CD8-positive, alpha-beta memory T cell (primary cell): Measurements from ENCODE around the gene PNMA3. TPM values are rescaled to one million over a fixed set of nuclear protein-coding genes. Genes with fewer than 3 reads are reported as not detected.
A peak's percentile ranks its signal among the peaks of the same experiment; 100 is the strongest.
"Not testable (repeated sequence)": the region's sequence is repeated elsewhere in the genome, so short reads cannot be mapped to it uniquely, and the experiment has no call there.

ENCODE experiments used
- CTCF ChIA-PET: fragments of 350-600 bp; sonication (Branson Sonifier 250); formaldehyde crosslinking; loops from one replicate; lab custom pipeline; 2021; ENCODE audit warnings: antibody characterized with exemption; lab: Charles Lee
- POLR2A ChIA-PET: fragments of 350-600 bp; sonication (Branson Sonifier 250); formaldehyde crosslinking; loops from one replicate; lab custom pipeline; 2021; ENCODE audit warnings: antibody characterized with exemption; lab: Charles Lee
- DNase-seq, 5 donors: peaks; one replicate each; pipeline versions ENCODE4 v3.0.0 to v3.0.0-alpha.2; 2020 to 2022; ENCODE audit warnings: mixed read lengths in 1 of 5
- H3K27ac ChIP-seq: one replicate; pipeline ENCODE4 v1.7.0; 2013; ENCODE audit warnings: low read depth, mild to moderate bottlenecking, low read length, moderate library complexity
- H3K27me3 ChIP-seq: 2 replicates; pipeline ENCODE4 v1.7.0; 2013; ENCODE audit warnings: low read length, mild to moderate bottlenecking; ENCODE audit not compliant: insufficient read depth, poor library complexity, severe bottlenecking
- H3K36me3 ChIP-seq: 2 replicates; pipeline ENCODE4 v1.7.0; 2013; ENCODE audit warnings: mild to moderate bottlenecking, low read length, moderate library complexity; ENCODE audit not compliant: insufficient read depth
- H3K4me1 ChIP-seq: 2 replicates; pipeline ENCODE4 v1.7.0; 2013; ENCODE audit warnings: mild to moderate bottlenecking, low read length, moderate library complexity; ENCODE audit not compliant: insufficient read depth
- H3K4me3 ChIP-seq: 2 replicates; pipeline ENCODE4 v1.7.0; 2013; ENCODE audit warnings: mild to moderate bottlenecking, low read length
- H3K9me3 ChIP-seq: 2 replicates; pipeline ENCODE4 v1.7.0; 2013; ENCODE audit warnings: mild to moderate bottlenecking, low read length
- H3K27ac Mint-ChIP-seq, 8 donors: one replicate each; pipeline ENCODE4 v1.8.0; 2020 to 2021; ENCODE audit warnings: mixed read lengths in 8 of 8, mild to moderate bottlenecking in 6 of 8, inconsistent platforms in 3 of 8, moderate library complexity in 3 of 8
- H3K27me3 Mint-ChIP-seq, 2 donors: one replicate each; pipeline ENCODE4 v1.8.0; 2020 to 2021; ENCODE audit warnings: mixed read lengths in 2 of 2, mild to moderate bottlenecking in 1 of 2, moderate library complexity in 1 of 2
- H3K36me3 Mint-ChIP-seq, 3 donors: one replicate each; pipeline ENCODE4 v1.8.0; 2020 to 2021; ENCODE audit warnings: mixed read lengths in 3 of 3, inconsistent platforms in 1 of 3, mild to moderate bottlenecking in 1 of 3
- H3K4me1 Mint-ChIP-seq, 3 donors: one replicate each; pipeline ENCODE4 v1.8.0; 2020 to 2021; ENCODE audit warnings: mixed read lengths in 3 of 3, inconsistent platforms in 1 of 3, mild to moderate bottlenecking in 1 of 3
- H3K4me3 Mint-ChIP-seq, 7 donors: one replicate each; pipeline ENCODE4 v1.8.0; 2020 to 2021; ENCODE audit warnings: mixed read lengths in 7 of 7, mild to moderate bottlenecking in 6 of 7, moderate library complexity in 4 of 7, inconsistent platforms in 2 of 7
- H3K9me3 Mint-ChIP-seq, 5 donors: one replicate each; pipeline ENCODE4 v1.8.0; 2020 to 2022; ENCODE audit warnings: mixed read lengths in 5 of 5, mild to moderate bottlenecking in 3 of 5, moderate library complexity in 2 of 5, inconsistent platforms in 1 of 5
- polyA plus RNA-seq: library from polyadenylated mRNA; unstranded; fragments of 300-500 nt; fragmentation: Illumina TruSeq; gene quantifications from one replicate; pipeline ENCODE4 v1.2.3, GENCODE V29; 2021
- total RNA-seq, 2 experiments: library from RNA; stranded (reverse); gene quantifications; one replicate each; pipeline ENCODE4 v1.2.3, GENCODE V29; 2021

PNMA3 gene, protein sequence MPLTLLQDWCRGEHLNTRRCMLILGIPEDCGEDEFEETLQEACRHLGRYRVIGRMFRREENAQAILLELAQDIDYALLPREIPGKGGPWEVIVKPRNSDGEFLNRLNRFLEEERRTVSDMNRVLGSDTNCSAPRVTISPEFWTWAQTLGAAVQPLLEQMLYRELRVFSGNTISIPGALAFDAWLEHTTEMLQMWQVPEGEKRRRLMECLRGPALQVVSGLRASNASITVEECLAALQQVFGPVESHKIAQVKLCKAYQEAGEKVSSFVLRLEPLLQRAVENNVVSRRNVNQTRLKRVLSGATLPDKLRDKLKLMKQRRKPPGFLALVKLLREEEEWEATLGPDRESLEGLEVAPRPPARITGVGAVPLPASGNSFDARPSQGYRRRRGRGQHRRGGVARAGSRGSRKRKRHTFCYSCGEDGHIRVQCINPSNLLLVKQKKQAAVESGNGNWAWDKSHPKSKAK
- total RNA-seq (1 to 10 TPM; 1.1 TPM), polyA plus RNA-seq (0.30 TPM)

DNA sequence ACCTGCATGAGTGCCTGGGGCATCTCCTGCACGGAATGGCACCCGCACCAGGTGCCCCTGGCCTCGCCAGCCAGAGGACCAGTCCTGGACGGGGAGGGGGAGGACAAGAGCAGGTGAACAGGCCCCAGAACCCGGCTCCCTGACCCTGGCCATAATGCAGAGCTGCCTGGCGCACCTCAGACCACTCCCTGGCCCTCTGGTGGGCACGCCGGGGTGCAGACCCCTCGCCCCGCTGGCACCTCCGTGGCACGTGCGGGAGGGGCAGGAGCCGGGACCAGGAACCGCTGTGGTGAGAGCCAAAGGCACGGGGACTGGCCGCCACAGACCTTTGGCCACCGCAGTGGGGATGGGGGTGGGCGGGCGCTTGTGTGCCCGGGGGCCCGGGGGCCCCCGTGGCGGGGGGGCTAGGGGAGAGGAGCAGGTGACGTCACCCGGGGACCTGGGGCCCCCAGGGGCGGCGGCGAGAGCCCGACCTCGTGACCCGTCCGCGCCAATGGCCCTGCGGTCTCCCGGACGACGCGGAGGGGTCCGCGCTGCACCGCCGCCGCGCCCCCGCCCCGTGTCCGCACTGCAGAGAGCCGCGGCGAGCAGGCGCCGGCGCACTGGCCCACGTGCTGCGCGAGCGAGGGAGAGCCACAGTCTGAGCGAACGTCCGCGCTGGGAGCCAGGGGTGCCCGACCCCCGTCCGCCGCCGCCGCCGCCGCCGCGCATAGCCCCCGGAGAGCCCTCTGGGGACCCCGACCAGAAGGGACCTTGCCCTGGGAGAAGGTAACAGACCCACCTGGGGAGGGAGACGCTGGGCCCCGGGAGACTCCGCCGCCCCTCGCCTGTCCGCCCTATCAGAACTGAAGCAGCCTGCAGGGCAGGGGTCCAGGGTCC lies at the start of gene PNMA3:
PNMA3 (plus strand) TSS at position 600 of the 879 bp plus-strand sequence. CDS start 586 bp downstream, outside the sequence.
- H3K4me1 ChIP-seq: no peaks in the 10 kb centered on the region
- peaks cover 0 to 3% (median 1%) of the 10 kb centered on the region in 3 donors for H3K36me3 Mint-ChIP-seq
- H3K36me3 ChIP-seq: no peaks in the 10 kb centered on the region
- H3K27ac Mint-ChIP-seq: peak within 1 kb of the TSS in 1 of 8 donors; percentile 68
- H3K27me3 ChIP-seq: no peaks in the 10 kb centered on the region
- ChIA-PET POLR2A (no interaction called here), CTCF (no interaction called here)
- peaks cover 0 to 2% (median 0%) of the 10 kb centered on the region in 5 donors for H3K9me3 Mint-ChIP-seq
- peaks cover 0 to 14% of the 10 kb centered on the region in 2 donors for H3K27me3 Mint-ChIP-seq
- H3K4me1 Mint-ChIP-seq: peaks cover 0 to 8% (median 0%) of the 10 kb centered on the region in 3 donors
- no peak for DNase-seq
- H3K9me3 ChIP-seq: no peaks in the 10 kb centered on the region
- no peak within 1 kb of the TSS for H3K27ac ChIP-seq
- no peak within 1 kb of the TSS for H3K4me3 ChIP-seq
- peak within 1 kb of the TSS in 1 of 7 donors; percentile 20 for H3K4me3 Mint-ChIP-seq

DNA sequence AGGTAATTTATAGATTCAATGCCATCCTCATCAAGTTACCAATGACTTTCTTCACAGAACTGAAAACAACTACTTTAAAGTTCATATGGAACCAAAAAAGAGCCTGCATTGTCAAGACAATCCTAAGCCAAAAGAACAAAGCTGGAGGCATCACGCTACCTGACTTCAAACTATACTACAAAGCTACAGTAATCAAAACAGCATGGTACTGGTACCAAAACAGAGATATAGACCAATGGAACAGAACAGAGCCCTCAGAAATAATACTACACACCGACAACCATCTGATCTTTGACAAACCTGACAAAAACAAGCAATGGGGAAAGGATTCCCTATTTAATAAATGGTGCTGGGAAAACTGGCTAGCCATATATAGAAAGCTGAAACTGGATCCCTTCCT lies 39.1 kb upstream of the PNMA3 start:
- H3K27me3 Mint-ChIP-seq: peaks cover 3 to 15% of the 10 kb centered on the region in 2 donors
- DNase-seq, H3K36me3 ChIP-seq, H3K27me3 ChIP-seq, H3K4me3 ChIP-seq, H3K27ac ChIP-seq, H3K27ac Mint-ChIP-seq, H3K9me3 Mint-ChIP-seq, H3K36me3 Mint-ChIP-seq, POLR2A ChIA-PET, H3K4me1 ChIP-seq, H3K4me3 Mint-ChIP-seq, CTCF ChIA-PET, H3K9me3 ChIP-seq: not testable (repeated sequence)
- peaks cover 16 to 22% (median 16%) of the 10 kb centered on the region in 3 donors for H3K4me1 Mint-ChIP-seq

DNA sequence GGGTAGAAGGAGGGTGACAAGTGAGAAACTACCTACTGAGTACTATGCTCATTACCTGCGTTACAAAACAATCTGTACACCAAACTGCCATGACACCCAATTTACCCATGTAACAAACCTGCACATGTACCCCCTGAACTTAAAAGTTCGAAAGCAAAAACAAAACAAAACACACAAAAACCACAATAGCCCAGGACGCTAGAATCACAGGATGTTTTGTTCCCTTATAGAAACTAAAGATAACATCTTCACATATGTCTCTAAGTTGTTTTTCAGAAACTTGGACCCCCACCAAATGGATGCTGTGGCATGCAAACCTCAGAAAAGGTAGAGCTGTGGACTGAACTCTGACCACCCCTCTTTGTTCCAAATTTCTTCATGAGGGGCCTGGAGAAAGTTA lies 37.1 kb upstream of the PNMA3 start:
- Mint-ChIP-seq H3K4me3 (peak overlapping the region in 5 of 7 donors; percentile 49 to 64 (median 50)), H3K27ac (peak overlapping the region; percentile 5 to 88 (median 72)), H3K4me1 (peaks cover 16 to 22% (median 16%) of the 10 kb centered on the region in 3 donors), H3K27me3 (peaks cover 0 to 16% of the 10 kb centered on the region in 2 donors), H3K36me3 (no peaks in the 10 kb centered on the region), H3K9me3 (peaks cover 0 to 10% (median 3%) of the 10 kb centered on the region in 5 donors)
- DNase-seq: peak in 1 of 5 donors; percentile 5
- POLR2A ChIA-PET: no interaction called here
- H3K36me3 ChIP-seq: no peaks in the 10 kb centered on the region
- no peak overlapping the region for H3K27ac ChIP-seq
- peaks cover 7% of the 10 kb centered on the region for H3K4me1 ChIP-seq
- H3K27me3 ChIP-seq: no peaks in the 10 kb centered on the region
- H3K9me3 ChIP-seq: no peaks in the 10 kb centered on the region
- no peak overlapping the region for H3K4me3 ChIP-seq
- CTCF ChIA-PET: no interaction called here

DNA sequence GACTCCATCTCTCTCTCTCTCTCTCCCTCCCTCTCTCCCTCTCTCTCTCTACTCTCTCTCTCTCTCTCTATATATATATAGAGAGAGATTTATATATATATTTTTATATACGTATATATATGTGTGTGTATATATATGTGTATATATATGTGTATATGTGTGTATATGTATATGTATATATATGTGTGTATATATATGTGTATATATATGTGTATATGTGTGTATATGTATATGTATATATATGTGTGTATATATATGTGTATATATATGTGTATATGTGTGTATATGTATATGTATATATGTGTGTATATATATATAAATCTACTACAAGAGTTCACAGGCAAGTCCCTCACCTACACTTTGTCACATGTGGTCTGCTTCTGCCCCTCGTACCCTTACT lies 29.8 kb upstream of the PNMA3 start:
- H3K4me1 Mint-ChIP-seq, H3K36me3 Mint-ChIP-seq, H3K36me3 ChIP-seq, H3K4me3 Mint-ChIP-seq, H3K4me3 ChIP-seq, CTCF ChIA-PET, H3K9me3 Mint-ChIP-seq, H3K27me3 Mint-ChIP-seq, DNase-seq, H3K27ac Mint-ChIP-seq, H3K4me1 ChIP-seq, H3K27me3 ChIP-seq, POLR2A ChIA-PET, H3K27ac ChIP-seq, H3K9me3 ChIP-seq: not testable (repeated sequence)

DNA sequence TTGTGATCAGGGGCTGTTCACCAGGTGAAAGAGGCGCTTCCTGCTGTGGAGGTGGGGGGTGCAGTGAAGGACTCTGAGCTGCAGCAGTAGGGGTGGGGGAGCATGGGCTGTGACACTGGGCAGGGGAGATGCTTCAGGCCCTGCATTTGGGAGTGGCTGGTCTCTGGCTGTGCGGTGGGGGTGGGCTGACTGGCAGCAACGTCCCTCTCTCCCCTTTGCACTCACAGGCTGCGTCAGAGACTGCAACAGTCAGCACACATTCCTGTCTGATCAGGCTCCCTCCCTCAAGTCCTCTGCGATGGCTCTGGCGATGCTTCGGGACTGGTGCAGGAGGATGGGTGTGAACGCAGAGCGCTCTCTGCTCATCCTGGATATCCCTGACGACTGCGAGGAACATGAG lies 27.8 kb upstream of the PNMA3 start:
- H3K4me3 Mint-ChIP-seq, CTCF ChIA-PET, H3K36me3 Mint-ChIP-seq, H3K27ac Mint-ChIP-seq, H3K36me3 ChIP-seq, H3K4me3 ChIP-seq, POLR2A ChIA-PET, H3K27me3 ChIP-seq, H3K9me3 ChIP-seq, H3K27ac ChIP-seq, H3K9me3 Mint-ChIP-seq, H3K27me3 Mint-ChIP-seq, H3K4me1 ChIP-seq: not testable (repeated sequence)
- peaks cover 4 to 16% (median 6%) of the 10 kb centered on the region in 3 donors for H3K4me1 Mint-ChIP-seq
- DNase-seq: peak in 1 of 5 donors; percentile 7

DNA sequence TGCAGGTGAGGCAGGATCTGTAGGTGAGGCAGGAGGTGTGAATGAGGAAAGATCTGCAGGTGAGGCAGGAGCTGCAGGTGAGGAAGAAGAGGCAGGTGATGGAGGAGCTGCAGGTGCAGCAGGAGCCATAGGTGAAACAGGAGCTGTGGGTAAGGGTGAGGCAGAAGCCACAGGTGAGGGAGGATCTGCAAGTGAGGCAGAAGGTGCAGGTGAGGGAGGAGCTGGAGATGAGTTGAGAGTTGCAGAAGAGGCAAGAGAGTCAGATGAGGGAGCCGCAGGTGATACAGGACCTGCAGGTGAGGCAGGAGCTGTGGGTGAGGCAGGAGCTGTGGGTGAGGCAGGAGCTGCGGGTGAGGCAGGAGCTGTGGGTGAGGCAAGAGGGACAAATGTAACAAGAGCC lies 27.1 kb upstream of the PNMA3 start:
- Mint-ChIP-seq H3K27ac (peak overlapping the region in 1 of 8 donors; percentile 12), H3K27me3 (peaks cover 0 to 6% of the 10 kb centered on the region in 2 donors), H3K4me1 (peaks cover 6 to 22% (median 6%) of the 10 kb centered on the region in 3 donors), H3K9me3 (peaks cover 0 to 2% (median 0%) of the 10 kb centered on the region in 5 donors), H3K36me3 (peaks cover 0 to 2% (median 0%) of the 10 kb centered on the region in 3 donors), H3K4me3 (no peak overlapping the region)
- Histone ChIP-seq H3K4me3 (no peak overlapping the region), H3K27ac (no peak overlapping the region), H3K27me3 (no peaks in the 10 kb centered on the region), H3K4me1 (peaks cover 7% of the 10 kb centered on the region), H3K36me3 (no peaks in the 10 kb centered on the region), H3K9me3 (no peaks in the 10 kb centered on the region)
- DNase-seq: no peak
- CTCF ChIA-PET: no interaction called here
- POLR2A ChIA-PET: no interaction called here

DNA sequence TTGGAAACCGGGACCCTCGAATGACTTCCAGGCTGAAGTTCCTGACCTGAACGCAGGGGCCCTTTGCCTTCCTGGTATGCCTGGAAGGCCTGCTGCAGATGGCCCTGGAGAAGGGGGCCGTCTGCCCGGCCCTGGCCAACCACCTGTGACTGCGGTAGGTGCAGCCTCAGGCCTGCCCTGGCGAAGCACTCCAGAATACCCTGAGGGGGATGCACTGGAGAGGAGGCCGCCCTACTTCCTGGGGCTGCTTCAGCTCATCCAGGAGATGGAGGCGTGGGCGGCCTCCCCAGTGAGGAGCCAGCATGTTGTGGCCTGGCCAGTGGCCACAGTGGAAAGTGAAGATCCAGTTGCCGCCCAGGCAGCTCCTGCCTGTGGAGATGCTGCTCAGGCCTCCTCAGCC lies 26.4 kb upstream of the PNMA3 start:
- no peaks in the 10 kb centered on the region for H3K27me3 ChIP-seq
- no peak overlapping the region for H3K27ac ChIP-seq
- Mint-ChIP-seq H3K27me3 (peaks cover 0 to 4% of the 10 kb centered on the region in 2 donors), H3K4me3 (no peak overlapping the region), H3K36me3 (peaks cover 0 to 2% (median 0%) of the 10 kb centered on the region in 3 donors), H3K9me3 (peaks cover 0 to 3% (median 0%) of the 10 kb centered on the region in 5 donors), H3K27ac (no peak overlapping the region), H3K4me1 (peaks cover 6 to 27% (median 6%) of the 10 kb centered on the region in 3 donors)
- H3K4me3 ChIP-seq: no peak overlapping the region
- peaks cover 7% of the 10 kb centered on the region for H3K4me1 ChIP-seq
- no peaks in the 10 kb centered on the region for H3K36me3 ChIP-seq
- no peaks in the 10 kb centered on the region for H3K9me3 ChIP-seq
- ChIA-PET CTCF (no interaction called here), POLR2A (no interaction called here)
- DNase-seq: no peak
